HG03558 (cell line): ENCODE measurements around the gene IDH2.
A peak's percentile ranks its signal among the peaks of the same experiment; 100 is the strongest.
"Not testable (repeated sequence)": the region's sequence is repeated elsewhere in the genome, so short reads cannot be mapped to it uniquely, and the experiment has no call there.

ENCODE experiments used
- ATAC-seq: cut with Tn5 transposase; IDR thresholded peaks from one replicate; pipeline ENCODE4 v1.9.1; 2021; ENCODE audit warnings: moderate number of reproducible peaks; ENCODE audit not compliant: unreplicated experiment; ENCODE audit errors: extremely low read depth

IDH2 gene

DNA sequence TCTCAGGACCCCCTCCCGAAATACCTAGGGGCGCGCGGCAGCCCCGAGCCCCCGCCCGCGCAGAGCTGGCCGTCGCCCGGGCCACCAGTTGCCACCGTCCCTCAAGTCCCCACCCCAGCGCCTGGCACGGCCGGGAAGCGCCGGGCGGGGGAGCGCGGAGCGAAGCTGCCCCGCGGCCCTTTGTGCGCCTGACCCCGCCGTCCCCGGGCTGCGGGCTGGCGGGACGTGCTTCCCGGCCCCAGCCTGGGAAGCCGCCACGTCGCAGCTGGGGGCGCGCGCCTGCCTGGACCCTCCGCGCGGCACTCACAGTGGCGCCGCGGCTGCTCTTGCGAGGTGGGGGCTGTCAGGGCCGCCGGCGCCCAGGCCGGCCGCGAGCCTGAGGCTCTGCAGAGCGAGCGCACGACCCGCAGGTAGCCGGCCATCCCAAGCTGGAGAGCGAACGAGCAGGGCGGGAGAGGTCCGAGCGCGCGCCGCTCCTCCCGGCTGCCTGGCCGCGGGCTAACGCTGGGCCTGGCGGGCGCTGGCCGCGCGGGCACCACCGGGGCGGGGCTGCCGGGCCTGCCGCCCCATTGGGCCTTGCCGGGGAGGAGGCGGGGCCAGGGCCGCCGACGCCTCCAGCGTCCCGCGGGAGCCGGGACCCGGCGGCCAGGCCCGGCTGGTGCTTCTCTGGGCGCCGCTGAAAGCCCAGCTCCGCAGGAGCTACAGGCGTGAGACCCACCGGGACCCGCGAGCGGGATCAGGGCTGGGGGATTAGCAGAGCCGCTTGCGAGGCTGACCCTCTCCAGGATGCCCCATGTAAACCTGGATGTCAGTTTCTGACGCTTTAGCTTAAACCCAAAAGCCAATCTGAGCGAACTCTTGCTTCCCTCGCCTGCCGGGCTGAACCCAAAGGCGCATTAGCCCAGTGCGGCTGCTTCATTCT, at the start of gene IDH2:
Gene IDH2, minus strand, starts transcription at position 500 of the 922 bp plus-strand sequence. Its CDS starts 78 bp downstream, at position 422.
- ATAC-seq: peak; percentile 30

DNA sequence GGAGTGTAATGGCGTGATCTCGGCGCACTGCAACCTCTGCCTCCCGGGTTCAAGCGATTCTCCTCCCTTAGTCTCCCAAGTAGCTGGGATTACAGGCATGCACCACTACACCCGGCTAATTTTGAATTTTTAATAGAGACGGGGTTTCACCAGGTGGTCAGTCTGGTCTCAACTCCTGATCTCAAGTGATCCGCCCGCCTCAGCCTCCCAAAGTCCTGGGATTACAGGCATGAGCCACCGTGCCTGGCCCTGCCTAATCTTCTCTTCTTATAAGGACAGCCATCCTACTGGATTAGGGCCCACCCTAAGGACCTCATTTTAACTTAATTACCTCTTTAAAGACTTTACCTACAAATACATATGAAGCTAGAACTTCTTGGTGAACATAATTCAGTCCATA, 48.3 kb upstream of the IDH2 start:
- ATAC-seq: not testable (repeated sequence)

DNA sequence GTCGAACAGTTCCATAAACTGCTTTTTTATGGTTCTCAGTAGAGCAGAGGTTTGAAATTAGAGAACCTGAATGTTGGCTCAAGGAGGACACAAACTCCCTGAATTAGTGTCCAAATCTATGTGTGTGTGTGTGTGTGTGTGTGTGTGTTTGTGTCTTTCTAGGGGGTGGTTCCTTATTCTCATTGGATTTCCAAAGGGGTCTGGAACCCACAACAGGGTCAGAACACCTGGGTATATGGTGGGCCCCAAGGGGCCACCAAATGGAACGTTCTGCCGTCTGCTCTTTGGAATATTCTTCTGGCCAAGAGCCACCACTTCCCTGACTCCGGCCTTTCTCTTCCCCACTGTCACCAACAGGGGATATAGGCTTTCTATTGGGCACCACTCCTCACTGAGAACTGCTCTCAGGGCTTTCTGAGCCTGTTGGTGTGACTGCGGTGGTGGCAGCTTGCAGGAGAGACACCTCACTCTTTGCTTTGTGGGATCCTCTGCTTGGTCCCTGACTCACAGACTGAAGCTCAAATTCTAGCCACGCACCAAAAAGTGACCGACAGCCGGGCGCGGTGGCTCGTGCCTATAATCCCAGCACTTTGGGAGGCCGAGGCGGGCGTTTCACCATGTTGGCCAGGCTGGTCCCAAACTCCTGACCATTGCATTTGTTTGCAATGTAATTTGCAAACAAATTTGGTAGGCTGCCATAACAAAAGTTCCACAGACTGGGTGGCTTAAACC, 47.5 kb upstream of the IDH2 start:
- ATAC-seq: no peak

DNA sequence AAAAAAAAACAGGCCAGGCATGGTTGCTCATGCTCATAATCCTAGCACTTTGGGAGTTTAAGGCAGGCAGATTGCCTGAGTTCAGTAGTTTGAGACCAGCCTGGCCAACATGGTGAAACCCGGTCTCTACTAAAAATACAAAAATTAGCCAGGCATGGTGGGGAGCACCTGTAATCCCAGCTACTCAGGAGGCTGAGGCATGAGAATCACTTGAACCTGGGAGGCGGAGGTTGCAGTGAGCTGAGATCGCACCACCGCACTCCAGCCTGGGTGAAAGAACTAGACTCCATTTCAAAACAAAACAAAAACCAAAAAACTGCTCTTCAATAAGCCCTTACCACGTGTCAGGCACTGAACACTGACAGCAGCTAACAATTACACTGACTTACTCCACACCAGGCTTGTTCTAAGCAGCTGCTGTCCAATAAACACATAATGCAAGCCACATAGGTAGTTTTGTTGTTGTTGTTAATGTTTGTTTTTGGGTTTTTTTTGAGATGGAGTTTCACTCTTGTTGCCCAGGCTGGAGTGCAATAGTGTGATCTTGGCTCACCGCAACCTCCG, 44.0 kb upstream of the IDH2 start:
- not testable (repeated sequence) for ATAC-seq

DNA sequence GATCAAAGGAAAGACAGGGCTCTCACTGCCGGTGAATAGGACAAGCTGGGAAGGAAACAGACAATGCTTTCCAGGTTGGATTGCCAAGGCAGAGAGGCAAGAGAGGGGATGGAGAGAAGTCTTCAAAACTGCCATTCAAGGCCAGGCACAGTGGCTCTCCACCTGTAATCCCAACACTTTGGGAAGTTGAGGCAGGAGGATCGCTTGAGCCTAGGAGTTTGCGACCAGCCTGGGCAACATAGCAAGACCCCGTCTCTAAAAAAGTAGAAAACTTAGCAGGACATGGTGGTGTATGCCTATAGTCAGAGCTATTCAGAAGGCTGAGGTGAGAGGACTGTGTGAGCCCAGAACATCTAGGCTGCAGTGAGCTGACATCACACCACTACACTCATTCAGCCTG, 43.5 kb upstream of the IDH2 start:
- no peak for ATAC-seq

DNA sequence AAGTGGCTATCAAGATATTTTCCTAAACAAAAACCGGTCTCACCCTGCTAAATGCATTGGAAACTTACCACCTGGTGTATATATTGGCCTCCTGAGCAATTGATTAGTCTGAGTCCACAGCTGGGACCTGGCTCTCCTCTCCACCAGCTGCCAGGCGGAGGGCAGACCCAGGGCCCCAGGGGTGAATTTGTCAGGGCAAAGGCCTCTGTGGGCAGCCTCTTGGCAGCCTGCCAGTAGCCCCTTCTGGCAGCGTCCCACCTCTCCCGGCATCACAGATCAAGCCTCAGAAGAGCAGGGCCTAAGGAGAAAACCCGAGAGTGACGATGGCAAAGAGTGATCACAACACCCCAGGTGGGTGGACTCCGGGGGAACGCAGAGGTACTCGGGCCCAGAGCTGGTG, 43.0 kb upstream of the IDH2 start:
- ATAC-seq: no peak

DNA sequence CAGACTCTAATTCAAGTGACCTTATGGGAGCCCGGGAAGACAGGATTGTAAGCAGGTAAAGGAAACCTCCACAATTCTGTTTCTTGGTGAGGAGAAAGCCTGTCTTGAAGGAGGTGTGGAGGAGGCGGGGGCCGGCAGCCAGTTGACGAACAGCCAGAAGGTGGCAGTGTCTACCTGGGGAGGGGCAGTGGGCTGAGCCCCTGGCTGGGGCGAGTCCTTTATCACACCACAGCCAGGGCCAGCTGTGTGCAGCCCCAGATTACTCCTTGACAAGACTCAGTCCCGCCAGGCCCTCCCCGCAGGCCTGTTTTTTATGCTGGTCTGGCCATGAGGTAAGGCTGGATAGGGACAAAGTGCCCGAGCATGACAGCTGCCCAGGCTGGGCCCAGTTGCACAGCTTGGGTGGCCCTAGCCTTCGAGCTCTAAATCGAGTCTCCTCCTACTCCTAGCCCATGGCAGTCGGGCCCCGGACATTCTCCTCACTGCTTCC, 40.9 kb upstream of the IDH2 start:
- no peak for ATAC-seq

DNA sequence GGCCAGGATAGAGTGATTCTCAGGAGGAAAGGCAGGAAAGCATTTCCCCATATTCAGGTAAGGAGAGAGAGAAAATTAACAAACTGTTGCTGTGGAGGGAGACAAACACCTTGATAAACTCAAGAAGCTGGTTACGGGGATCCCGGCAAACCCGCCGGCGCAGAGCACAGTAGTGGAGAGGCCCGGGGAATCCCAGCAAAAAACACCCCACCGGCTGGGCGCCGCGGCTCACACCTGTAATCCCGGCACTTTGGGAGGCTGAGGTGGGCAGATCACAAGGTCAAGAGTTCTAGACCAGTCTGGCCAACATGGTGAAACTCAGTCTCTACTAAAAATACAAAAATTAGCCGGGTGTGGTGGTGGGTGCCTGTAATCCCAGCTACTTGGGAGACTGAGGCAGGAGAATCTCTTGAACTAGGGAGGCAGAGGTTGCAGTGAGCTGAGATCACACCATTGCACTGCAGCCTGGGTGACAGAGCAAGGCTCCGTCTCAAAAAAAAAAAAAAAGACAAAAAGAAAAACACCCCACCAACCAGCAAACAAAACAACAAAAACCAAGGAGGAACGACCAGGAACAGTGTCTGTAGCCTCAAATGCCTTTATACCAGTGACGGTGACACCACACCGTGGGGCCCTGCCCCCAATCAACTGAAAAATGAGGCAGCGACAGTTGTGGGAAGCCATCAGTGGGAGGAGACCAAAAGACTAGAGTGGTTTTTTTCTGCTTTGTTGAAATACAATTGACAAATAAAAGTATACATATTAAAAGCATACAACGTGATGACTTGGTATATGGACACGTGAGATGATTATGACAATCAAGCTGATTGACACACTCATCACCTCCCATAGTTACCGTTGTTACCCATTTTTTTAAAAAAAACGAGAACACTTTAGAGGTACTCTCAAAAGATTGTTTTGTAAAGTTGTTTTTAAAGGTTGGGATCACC, 40.2 kb upstream of the IDH2 start:
- no peak for ATAC-seq

DNA sequence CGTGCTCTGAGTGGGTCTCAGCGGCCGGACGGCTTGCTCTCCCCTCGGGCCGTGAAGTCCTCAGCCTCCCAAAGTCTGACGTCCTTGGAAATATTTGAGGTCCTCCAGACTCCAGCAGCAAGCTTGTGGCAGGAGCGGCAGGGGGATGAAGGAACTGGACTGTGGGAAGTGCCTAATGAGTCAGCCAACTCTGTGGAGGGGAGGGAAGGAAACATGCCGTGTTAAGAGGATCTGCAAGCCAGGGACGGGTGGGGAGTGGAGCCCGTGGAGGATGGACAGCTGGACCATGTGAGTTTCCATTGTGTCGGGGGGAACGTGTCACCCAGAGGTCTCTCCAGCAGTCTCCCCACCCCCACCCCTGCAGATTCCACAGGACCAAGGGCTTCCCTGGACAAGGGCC, 39.4 kb upstream of the IDH2 start:
- no peak for ATAC-seq

DNA sequence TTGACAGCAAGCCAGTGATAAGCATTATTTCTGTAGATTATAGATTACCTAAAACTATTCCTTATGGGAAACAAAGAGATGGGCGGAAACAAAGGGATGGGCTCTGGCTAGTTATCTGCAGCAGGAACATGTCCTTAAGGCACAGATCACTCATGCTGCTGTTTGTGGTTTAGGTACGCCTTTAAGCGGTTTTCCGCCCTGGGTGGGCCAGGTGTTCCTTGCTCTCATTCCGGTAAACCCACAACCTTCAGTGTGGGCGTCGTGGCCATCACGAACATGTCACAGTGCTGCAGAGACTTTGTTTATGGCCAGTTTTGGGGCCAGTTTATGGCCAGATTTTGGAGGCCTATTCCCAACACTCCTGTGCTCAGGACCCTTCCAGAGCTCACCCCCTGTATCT, 37.3 kb upstream of the IDH2 start:
- not testable (repeated sequence) for ATAC-seq

DNA sequence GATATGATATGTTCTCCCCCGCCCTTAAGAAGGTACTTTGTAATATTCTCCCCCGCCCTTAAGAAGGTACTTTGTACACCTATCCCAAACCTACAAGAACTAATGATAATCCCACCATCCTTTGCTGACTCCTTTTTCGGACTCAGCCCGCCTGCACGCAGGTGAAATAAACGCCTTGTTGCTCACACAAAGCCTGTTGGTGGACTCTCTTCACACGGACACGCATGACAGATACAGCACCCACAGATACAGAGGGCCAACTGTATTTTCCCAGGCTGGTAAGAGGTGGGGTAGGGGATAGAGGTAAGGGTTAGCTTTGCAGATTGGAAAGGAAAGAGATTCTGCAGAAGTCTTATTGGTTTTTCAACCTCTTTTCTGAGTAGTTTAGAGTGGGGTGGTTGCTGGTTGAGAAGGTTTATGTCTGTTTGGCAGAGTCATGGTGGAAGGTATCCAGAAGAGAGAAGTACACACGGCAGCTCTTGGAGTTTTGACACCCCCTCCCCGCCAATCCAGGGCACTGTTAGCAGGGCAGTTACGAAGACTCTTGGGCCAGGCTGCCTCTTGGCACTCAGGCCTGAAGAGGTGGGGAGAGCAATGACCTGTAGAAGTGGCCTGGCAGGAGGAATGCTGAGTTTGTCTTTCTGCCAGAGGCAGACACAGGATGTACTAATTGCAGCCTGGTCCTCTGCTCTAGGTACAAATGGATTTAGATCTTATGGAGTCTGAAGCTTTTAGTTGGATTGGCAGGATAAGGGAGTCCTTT, 36.0 kb upstream of the IDH2 start:
- no peak for ATAC-seq

DNA sequence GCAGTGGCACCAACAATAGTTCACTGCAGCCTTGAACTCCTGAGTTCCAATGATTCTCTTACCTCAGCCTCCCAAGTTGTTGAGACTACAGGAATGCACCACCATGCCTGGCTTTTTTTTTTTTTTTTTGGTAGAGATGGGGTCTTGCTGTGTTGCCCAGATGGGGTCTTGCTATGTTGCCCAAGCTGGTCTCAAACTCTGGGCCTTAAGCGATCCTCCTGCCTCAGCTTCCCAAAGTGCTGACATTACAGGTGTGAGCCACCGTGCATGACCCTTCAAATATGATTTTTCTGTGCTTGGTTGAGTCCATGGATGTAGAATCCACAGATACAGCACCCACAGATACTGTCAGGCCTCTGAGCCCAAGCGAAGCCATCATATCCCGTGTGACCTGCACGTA, 30.2 kb upstream of the IDH2 start:
- no peak for ATAC-seq

DNA sequence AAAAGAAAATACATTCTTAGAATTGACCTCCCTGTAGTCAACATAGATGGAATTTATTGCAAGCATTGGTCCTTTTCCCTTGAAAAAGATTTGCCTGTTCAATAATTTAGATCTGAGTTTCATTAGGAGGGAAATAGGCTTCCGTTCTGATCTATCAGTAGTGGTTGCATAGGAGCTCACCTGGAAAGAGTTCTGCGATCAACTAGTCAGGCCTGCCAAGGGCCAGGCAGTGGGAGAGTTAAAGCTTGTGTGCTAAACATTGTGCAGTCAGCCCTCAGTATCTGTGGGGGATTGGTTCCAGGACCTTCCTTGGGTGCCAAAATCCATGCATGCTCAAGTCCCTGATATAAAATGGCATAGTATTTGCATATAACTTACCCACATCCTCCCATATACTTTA, 29.6 kb upstream of the IDH2 start:
- no peak for ATAC-seq

DNA sequence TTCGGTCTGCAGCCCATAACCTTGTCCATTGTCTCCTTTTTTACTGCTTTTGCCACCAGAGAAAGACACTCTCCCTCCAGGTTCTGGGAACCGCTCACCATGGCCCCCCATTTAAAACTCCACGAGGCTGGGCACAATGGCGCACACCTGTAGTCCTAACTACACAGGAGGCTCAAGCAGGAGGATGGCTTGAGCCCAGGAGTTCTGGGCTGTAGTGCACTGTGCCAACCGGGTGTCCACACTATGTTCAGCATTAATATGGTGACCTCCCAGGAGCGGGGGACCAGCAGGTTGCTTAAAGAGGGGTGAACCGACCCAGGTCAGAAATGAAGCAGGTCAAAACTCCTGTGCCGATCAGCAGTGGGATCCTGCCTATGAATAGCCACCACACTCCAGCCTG, 28.0 kb upstream of the IDH2 start:
- no peak for ATAC-seq

DNA sequence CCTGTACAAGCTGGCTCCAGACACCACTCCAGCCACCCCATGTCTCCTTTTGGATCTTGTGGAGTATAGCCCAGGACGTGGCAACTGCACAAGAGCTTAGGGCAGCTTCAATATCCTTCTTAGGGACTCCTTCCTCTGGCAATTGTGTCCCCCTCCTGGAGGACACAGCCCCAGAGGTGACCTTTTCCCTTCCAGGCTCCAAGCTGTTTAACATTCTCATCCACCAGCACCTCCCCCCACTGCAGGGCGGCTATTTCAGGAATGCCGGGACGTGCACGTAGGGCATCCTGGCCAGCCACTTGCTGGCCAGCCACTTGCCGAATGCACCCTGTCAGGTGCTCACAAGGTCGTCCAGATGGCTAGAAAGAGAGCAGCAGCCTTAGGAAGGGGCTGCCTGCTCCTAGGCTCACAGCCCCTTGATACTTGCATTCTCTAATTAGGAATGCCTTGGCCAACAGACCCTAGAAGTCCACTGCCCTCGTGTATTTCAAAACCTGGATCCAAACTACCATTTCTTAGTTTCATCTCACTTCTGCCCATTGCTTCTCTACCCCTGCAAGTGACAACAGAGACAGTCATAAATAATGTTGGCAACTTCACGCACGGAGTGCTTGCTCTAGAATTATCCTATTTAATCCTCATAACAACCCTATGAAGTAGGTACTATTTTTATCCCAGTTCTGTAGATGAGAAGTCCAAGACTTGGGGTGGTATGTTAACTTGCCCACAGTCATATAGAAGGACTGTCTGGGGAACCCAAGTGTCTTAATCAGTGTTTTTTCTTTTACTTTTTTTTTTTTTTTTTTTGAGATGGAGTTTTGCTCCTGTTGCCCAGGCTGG, 24.5 kb upstream of the IDH2 start:
- ATAC-seq: no peak

DNA sequence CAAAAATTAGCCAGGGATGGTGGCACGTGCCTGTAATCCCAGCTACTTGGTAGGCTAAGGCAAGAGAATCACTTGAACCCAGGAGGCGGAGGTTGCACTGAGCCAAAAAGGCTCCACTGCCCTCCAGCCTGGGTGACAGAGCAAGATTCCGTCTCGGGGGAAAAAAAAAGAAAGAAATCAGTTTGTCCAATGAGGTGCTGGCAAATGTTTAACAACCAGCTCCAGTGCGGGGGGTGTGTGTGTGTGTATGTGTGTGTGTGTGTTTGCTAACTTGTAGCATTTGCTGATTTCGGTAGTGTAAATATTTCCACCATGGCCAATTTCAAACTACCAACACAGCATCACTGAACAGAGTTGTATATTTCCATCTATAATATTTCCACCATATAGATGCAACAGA, 23.8 kb upstream of the IDH2 start:
- ATAC-seq: no peak

DNA sequence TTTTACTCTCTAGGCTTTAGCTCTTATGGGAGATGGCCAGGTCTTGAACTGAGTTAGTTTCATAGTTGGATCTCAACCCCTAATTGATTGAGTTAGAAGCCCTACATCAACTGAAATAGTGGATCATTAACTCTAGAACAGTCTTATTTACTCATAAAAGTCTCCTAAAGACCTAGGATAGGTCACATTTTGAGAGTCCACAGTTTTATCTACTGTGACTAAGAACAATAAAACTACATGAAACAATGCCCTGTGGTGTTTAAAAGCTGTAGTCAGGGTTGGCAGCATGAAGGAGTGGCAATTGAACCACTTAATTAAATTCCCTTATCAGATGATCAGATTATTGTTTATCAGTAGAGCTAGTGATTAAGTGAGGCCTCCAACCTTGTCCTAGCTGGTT, 22.2 kb upstream of the IDH2 start:
- ATAC-seq: no peak

DNA sequence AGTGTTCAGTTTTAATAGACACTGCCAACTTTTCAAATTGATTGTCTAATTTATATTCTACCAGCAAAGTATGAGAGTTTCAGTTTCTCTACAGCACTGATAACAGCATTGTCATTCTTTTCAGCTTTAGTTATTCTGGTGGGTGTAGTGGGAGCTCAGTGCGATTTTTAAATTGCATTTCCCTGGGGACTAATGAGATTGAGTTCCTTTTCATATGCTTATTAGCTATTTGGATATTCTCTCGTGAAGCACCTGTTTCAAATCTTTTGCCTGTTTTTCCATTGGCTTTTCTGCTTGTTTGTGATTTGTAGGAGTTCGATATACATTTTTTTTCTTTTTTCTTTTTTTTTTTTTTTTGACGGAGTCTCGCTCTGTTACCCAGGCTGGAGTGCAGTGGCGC, 18.8 kb upstream of the IDH2 start:
- ATAC-seq: no peak
